Cardiac fibroblast (primary cell): Measurements from ENCODE around the gene FAM13A.

ENCODE experiments used
- DNase-seq, 2 donors: peaks; one replicate each; pipeline versions ENCODE4 v3.0.0 to v3.0.0-alpha.2; 2010; ENCODE audit warnings: low read depth in 2 of 2
- H3K4me3 ChIP-seq, 2 donors: replicated peaks in 1 of 2; 1 replicate in 1 of 2; 2 replicates in 1 of 2; pipeline ENCODE4 v1.5.1; 2011; ENCODE audit warnings: low read depth in 2 of 2, low read length in 2 of 2, mild to moderate bottlenecking in 2 of 2, moderate library complexity in 1 of 2
- CTCF ChIP-seq: IDR thresholded peaks from one replicate; pipeline ENCODE4 v1.5.1; 2011; ENCODE audit warnings: low read depth, mild to moderate bottlenecking, low read length, inconsistent platforms

FAM13A gene

GRCh38 chr4:88964450-88964849 lies 92.5 kb downstream of the FAM13A start:
- DNase-seq = peak; percentile 28 to 79
- TF ChIP-seq CTCF = no peak
- H3K4me3 ChIP-seq = no peak overlapping the region

GRCh38 chr4:88963817-88964216 lies 93.2 kb downstream of the FAM13A start:
- no peak for TF ChIP-seq CTCF
- peak; percentile 46 to 80 for DNase-seq
- no peak overlapping the region for H3K4me3 ChIP-seq

- no peak for DNase-seq
- TF ChIP-seq CTCF = no peak
- H3K4me3 ChIP-seq = no peak overlapping the region
Observed at GRCh38 chr4:88962396-88962795, 94.6 kb downstream of the FAM13A start.

GRCh38 chr4:88960576-88960975 lies 96.4 kb downstream of the FAM13A start:
- no peak for TF ChIP-seq CTCF
- peak; percentile 12 to 29 for DNase-seq
- H3K4me3 ChIP-seq = no peak overlapping the region

- DNase-seq = no peak
- no peak overlapping the region for H3K4me3 ChIP-seq
- TF ChIP-seq CTCF = no peak
Observed at GRCh38 chr4:88958080-88958479, 98.9 kb downstream of the FAM13A start.

- no peak for TF ChIP-seq CTCF
- DNase-seq = no peak
- no peak overlapping the region for H3K4me3 ChIP-seq
Observed at GRCh38 chr4:88957570-88957969, 99.4 kb downstream of the FAM13A start.
